ENCODE results near the gene ADSL.
A peak's percentile ranks its signal among the peaks of the same experiment; 100 is the strongest.
"Not testable (repeated sequence)": the region's sequence is repeated elsewhere in the genome, so short reads cannot be mapped to it uniquely, and the experiment has no call there.

ADSL gene

GRCh38 chr22:40346185-40347118 is at the start of gene ADSL:
ADSL (plus strand) TSS chr22:40346500; CDS start chr22:40346559, 59 bp downstream.
- peak; percentile 80 for DNase-seq

- DNase-seq: no peak
Measured at GRCh38 chr22:40300316-40300715, 46.0 kb upstream of the ADSL start.

- no peak for DNase-seq
Measured at GRCh38 chr22:40300884-40301672, 45.2 kb upstream of the ADSL start.

GRCh38 chr22:40302149-40302548 is 44.2 kb upstream of the ADSL start:
- DNase-seq: no peak

- no peak for DNase-seq
Measured at GRCh38 chr22:40305625-40306024, 40.7 kb upstream of the ADSL start.

- no peak for DNase-seq
Measured at GRCh38 chr22:40308999-40309573, 37.2 kb upstream of the ADSL start.

GRCh38 chr22:40309631-40310030 is 36.7 kb upstream of the ADSL start:
- DNase-seq: no peak

GRCh38 chr22:40310081-40310767 is 36.1 kb upstream of the ADSL start:
- no peak for DNase-seq

GRCh38 chr22:40310768-40311120 is 35.6 kb upstream of the ADSL start:
- DNase-seq: no peak

GRCh38 chr22:40311646-40312045 is 34.7 kb upstream of the ADSL start:
- DNase-seq: not testable (repeated sequence)

- DNase-seq: no peak
Measured at GRCh38 chr22:40312050-40312449, 34.2 kb upstream of the ADSL start.

GRCh38 chr22:40313007-40313406 is 33.3 kb upstream of the ADSL start:
- DNase-seq: no peak

- DNase-seq: no peak
Measured at GRCh38 chr22:40314041-40314440, 32.3 kb upstream of the ADSL start.

- no peak for DNase-seq
Measured at GRCh38 chr22:40320687-40321086, 25.6 kb upstream of the ADSL start.

- DNase-seq: no peak
Measured at GRCh38 chr22:40322021-40322420, 24.3 kb upstream of the ADSL start.

- DNase-seq: no peak
Measured at GRCh38 chr22:40322818-40323447, 23.4 kb upstream of the ADSL start.

GRCh38 chr22:40323681-40324171 is 22.6 kb upstream of the ADSL start:
- peak; percentile 48 for DNase-seq

- DNase-seq: peak; percentile 47
Measured at GRCh38 chr22:40324468-40325305, 21.6 kb upstream of the ADSL start.

- peak; percentile 43 for DNase-seq
Measured at GRCh38 chr22:40325315-40325714, 21.0 kb upstream of the ADSL start.

- no peak for DNase-seq
Measured at GRCh38 chr22:40326905-40327735, 19.2 kb upstream of the ADSL start.
